ENCODE data around the gene TSPAN1.
"Not testable (repeated sequence)": the region's sequence is repeated elsewhere in the genome, so short reads cannot be mapped to it uniquely, and the experiment has no call there.

TSPAN1 gene

DNA sequence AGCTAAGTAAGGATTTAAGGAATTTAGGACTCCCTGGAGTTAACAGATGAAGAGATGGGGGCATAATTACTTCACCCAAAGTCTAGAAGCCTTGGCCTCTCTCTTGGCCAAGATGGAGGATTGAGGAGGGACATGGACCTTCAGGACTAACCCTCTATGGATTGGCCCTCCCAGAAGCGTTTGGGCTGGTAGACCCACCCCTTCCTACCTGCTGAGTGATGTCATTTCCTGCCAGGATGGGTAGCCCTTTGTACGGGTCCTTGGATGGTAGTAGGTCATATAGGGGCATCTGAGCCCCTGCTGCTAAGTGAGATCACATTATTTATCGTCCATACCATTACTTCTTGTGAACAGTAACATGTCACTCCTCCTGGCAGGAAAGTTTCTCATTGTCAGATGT lies 45.9 kb downstream of the TSPAN1 start:
- no peak for FAIRE-seq

DNA sequence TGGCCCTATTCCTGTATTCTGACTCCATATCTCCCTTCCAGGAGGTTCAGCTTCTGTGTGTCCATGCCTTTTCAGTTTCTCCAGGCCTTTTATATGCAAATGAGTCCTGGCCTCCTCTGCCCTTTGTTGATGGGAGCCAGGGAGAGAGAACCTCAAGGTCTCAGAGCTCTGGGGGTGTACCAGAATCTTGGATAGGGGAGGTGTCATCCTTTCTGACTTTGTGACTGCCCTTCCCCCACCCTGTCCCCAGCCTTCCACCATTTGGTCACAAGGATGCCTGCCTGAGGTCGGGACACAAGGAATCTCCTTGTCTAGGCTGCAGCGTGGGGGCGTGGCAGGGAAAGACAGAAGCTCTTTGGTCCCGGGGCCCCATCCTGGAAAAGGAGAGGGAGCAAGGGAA lies 46.9 kb downstream of the TSPAN1 start:
- FAIRE-seq: no peak

DNA sequence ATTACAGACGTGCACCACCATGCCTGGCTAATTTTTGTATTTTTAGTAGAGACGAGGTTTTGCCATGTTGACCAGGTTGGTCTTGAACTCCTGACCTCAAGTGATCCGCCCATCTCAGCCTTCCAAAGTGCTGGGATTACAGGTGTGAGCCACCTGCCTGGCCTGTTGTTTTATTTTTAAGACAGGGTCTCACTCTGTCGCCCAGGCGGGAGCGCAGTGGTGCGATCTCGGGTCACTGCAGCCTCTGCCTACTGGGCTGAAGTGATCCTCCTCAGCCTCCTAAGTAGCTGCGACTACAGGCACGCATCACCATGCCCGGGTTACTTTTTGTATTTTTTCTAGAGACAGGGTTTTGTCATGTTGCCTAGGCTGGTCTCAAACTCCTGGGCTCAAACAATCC lies 48.2 kb downstream of the TSPAN1 start:
- FAIRE-seq: not testable (repeated sequence)

DNA sequence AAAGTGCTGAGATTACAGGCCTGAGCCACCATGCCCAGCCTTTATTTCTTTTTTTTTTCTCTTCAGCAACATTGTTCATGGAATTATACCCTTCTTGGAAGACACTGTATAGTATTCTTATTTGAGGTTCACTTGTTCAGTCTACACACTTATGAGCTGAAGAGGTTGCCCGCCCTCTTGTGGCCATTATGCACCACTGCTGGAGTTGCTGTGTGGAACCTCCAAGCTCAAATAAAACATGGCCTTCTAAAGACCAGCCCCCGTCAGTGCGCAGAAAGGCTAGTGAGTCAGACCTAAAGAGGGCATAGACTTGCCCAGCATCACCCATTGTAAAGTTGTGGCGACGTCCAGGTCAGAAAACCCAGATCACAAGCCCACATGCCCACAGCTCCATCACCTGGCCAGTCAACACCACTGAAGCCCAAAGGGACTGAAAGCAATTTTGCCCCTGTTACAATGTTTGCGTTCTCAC lies 48.6 kb downstream of the TSPAN1 start:
- FAIRE-seq: peak; percentile 81

DNA sequence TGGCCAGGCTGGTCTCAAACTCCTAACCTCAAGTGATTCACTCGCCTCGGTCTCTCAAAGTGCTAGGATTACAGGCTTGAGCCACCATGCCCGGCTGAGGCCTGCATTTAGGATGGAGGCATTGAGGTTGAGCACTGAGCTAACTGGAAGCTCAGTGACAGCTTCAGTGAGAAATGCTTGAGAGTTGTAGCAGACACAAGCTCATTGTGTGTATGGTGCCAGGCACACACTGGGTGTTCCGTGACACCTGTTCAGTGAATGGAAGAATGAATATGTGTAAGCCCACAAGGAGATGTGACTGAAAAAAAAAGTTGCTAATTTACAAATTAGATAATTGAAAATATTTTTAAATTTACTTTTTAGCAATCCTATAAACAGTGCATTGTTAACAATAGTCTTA lies 50.1 kb downstream of the TSPAN1 start:
- FAIRE-seq: no peak

DNA sequence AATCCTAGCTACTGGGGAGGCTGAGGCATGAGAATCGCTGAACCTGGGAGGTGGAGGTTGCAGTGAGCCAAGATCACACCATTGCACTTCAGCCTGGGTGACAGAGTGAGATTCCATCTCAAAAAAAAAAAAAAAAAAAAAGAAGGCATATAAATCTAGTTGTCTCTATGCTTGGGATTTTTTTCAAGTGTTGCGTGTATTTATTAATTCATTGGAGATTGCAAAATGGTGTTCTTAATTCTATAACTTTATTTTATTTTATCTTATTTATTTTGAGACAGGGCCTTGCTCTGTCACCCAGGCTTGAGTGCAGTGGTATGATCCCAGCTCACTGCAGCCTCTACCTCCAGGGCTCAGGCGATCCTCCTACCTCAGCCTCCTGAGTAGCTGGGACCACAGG lies 56.3 kb downstream of the TSPAN1 start:
- FAIRE-seq: not testable (repeated sequence)

Data from TTC549 (cell line).